Iris pigment epithelial cell (primary cell): ENCODE measurements around the gene BNC2.
"Not testable (repeated sequence)": the region's sequence is repeated elsewhere in the genome, so short reads cannot be mapped to it uniquely, and the experiment has no call there.

Experiments used
- DNase-seq: peaks from one replicate; pipeline ENCODE4 v3.0.0-alpha.2; 2011; ENCODE audit warnings: low read depth

The BNC2 gene

DNA sequence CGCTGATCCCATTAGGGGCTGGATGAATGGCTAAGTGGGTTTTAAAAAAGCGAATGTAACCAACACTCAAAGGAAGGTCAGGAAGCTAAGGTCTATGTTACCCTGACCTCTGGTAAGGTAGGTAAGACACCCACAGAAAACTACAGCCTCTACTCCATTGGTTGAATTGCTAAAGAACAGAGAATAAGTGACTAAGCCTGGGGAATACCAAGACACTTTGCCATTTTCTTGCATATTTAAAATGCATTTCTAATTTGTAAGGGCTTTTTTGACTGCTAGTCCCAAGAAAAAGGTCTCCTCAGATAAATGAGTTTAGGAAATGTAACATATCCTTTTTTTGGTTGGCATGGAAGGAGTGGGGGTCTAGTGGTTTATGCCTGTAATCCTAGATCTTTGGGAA lies 368.7 kb downstream of the BNC2 start:
- no peak for DNase-seq

DNA sequence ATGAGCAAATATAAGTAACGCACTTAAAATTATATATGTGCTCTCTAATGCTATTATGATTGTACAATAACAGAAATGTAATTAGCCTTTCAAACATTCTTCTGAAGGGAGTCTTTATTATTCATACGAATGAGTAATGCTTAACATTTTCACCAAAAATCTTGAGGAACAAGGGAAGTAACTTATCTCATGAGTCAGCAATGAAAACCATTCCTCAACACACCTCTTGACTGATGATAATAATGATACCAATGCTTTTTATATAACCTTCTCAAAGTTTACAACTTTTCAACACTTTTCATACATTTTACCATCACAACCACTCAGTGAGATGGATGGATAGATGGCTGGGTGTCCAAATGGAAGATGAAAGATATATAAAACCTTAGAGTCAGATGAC lies 369.3 kb downstream of the BNC2 start:
- DNase-seq, result peak; percentile 77

DNA sequence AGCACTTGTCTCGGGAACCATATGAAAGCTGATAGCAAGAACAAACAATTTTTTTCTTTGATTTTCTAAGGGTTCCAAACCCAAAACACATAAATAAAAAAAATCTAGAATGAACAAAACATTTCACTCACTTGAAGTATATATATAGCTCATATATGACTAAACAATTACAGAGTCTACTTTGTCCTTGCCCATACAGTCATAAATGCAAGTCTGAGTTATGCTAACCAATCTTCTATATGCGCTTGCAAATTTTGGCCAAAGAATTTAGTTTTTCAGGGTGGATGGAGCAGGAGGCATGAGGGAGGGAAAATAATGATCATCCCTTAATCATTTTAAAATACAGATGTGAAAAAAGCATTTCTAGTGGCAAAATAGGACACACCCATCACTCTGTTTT lies 370.1 kb downstream of the BNC2 start:
- no peak for DNase-seq

DNA sequence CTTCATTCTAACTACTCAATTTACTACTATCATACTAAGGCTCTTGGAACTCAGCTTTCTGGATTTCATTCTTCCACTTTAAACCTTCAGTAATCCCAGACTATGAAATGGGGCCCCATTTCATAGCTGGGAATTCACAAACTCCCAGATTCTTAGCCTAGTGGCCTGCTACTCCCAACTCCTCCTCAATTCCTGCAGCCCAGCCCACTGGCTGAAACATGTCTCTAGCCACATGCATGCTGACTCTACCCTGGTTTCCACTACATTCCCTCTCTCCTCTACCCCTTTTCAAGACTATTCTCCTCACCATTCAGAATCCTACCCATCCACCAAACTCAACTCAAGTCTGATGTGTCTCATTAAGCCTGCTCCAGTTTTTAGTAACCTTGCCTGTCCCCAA lies 370.6 kb downstream of the BNC2 start:
- no peak for DNase-seq

DNA sequence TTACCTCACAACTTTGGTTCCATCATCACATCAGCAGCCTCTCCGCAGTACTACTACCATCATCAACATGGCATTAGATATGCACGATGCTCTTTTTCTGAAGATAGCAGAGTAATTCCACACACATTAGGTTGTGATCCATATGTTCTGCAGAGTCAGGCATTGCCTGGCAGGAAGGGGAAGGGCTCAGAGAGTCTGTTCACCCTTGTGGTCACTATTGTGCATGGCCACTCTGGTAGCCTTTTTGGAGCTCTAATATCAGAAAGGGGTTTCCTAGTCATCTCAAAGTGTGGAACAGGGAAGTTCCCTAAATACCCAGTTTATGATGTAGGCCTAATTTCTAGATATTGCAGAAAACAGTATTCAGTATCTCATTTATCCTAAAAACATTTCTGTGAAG lies 373.6 kb downstream of the BNC2 start:
- DNase-seq, result no peak

DNA sequence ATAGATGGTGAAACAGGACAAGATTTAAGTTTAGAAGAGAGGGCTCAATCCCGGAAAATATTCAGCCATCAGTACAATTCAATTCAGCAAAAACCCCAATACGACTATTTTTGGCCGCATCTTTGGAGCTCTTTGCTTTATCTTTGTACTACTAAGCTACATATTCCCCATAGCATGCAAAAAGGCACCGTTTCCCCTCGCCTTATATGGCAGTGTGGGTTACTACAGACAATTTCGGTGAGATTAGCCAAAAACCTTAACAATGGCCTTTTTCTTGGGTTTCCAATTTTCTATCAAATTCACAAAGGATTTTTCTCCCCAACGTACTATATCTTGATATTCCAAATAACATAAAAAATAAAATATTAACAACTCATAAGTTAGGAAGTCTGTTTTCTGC lies 382.6 kb downstream of the BNC2 start:
- DNase-seq, result no peak

DNA sequence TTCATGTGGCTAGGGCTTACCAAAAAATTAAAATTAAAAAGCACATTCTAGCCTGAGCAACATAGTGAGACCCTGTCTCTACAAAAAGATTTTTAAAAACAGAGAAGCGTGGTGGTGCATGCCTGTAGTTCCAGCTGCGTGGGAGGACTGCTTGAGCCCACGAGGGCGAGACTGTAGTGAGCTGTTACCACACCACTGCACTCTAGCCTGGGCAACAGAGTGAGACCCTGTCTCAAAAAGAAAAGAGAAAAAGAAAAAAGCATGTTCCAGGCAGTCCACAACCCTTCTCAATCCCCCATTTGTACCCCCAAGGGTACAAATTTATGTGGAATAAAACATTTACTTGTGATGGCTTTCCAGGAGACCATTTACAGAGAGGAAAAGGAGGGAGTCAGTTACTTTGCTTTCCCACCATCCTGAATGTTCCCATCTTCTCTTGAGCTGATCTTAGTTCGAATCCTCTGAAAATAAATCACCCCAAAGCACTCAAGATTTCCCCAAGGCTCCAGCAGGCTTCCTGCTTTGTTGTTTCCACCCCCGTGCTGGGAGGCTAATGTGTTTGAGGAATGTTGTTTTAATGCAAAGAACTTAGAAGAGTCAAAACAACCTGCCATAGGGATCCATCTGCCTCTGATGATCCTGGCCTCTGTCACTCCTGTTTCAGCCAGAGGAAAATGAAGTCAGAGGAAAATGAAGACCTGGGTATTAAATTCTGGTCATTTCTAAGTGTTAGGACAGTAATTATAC lies 384.7 kb downstream of the BNC2 start:
- DNase-seq, result no peak

DNA sequence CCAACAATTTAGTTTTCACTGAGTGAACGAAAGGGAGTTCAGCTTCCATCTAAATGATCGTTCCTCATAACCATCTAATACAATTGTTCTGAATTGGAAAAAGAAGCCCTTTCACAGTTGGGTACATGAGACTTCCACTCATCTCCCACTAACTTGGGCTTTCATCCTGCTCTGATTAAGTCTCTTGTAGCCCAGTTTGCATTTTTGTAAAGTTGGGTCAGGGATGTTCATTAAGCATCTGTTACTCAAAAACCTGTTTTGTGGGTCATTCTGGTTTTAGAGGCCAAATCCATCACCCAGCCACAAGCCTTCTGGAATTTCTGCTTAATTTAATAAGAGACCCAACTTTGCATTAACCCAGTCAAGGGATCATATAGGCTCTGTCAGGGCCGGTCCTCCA lies 385.3 kb downstream of the BNC2 start:
- DNase-seq, result no peak

DNA sequence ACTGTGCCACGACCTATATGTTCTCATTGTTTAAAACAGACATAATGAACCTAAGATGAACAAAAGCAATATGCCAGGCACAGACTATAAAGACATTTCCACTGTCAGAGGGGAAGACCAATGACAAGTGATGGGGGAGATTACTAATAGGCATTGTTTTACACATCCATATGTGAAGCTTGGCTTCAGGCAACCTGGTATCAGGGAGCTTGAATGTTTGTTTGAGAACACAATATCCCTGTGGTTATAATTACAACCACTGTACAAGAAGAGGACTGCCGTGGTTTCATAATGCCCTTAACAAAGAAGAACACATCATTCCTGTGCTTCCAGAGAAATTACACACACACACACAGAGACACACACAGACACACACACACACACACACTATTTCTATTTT lies 385.7 kb downstream of the BNC2 start:
- peak; percentile 86 for DNase-seq

DNA sequence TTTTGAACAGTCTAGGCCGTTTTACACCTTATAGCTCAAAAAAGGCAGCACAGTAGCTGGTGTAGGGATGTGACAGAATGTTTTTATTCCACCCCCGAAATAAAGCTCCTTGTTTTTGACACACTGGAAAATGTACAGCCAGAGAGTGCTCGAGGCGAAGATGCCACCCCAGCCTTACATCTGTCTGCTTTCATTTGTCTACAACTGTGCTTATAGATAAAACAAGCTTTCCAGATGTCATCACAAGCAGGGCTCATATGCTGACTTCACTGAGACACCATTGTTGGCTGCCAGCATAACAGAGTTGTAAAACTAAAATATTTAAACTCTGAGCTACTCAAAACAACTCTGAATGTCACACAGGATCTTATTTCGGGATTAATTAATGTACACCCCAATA lies 386.3 kb downstream of the BNC2 start:
- no peak for DNase-seq

DNA sequence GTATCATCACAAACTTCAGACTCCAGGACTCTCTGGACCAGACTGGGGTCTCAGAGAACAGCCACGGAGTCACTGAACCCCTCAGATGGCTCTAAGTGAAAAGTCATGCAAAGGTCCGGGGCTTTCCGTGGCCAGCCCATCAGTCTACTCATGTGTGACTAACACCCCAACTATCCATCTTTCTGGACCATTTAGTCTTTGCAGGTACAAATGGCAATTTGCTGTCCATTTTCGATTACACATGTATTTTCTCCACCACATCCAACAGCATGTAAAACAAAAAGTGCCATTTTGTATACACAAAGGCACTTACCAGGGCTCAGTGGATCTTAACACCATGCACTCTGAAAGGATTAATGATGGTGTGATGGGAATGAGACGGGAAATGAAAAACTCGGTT lies 387.7 kb downstream of the BNC2 start:
- DNase-seq, result peak; percentile 65

DNA sequence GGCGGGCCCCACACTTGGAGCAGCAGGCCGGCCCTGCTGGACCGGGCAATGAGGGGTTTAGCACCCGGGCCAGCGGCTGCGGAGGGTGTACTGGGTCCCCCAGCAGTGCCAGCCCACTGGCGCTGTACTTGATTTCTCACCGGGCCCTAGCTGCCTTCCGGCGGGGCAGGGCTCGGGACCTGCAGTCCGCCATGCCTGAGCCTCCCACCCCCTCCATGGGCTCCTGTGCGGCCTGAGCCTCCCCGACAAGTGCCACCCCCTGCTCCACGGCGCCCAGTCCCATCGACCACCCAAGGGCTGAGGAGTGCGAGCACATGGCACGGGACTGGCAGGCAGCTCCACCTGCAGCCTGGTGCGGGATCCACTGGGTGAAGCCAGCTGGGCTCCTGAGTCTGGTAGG lies 389.9 kb downstream of the BNC2 start:
- not testable (repeated sequence) for DNase-seq

DNA sequence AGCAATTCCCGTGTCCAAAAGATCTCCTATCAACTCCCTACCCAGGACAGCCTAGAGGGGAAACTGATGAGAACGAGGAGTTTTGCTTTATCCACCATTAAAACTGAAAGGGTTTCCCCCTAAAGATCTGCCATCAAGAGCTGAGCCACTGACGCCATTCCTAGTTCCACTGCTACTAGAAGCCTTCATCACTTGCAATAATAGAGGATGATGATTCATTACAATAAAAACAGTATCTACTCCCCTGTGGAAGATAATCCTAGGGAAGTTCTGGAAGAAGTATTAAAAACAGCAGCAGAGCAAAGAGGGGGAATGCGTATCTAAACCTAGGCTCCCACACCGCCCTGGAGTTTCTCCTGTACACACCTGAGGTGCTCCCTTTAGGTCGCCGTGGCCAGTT lies 394.5 kb downstream of the BNC2 start:
- no peak for DNase-seq

DNA sequence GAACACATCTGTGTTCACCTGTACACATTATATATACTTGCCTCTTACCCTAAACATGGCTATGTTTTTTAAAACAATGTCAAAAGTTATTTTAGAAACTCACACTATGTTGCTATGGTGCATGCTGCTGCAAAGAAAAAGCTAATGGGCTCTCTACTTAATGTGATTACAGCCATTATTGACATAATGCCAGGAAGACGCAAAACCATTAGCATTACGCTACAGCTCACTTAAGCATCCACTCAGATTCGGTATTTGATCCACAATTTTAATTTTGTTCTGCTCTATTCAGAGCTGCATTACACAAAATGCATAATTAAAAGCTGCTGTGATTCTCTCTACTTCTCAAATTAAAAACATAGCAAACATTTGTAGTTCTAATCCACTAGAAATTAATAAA lies 395.2 kb downstream of the BNC2 start:
- DNase-seq, result no peak

DNA sequence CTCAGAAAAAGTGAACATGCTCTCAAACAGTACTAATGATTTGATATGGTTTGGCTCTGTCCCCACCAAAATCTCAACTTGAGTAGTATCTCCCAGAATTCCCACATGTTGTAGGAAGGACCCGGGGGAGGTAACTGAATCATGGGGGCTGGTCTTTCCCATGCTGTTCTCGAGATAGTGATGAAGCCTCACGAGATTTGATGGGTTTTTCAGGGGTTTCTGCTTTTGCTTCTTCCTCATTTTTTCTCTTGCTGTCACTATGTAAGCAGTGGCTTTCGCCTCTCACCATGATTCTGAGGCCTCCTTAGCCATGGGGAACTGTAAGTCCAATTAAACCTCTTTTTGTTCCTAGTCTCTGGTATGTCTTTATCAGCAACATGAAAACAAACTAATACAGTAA lies 401.3 kb downstream of the BNC2 start:
- no peak for DNase-seq

DNA sequence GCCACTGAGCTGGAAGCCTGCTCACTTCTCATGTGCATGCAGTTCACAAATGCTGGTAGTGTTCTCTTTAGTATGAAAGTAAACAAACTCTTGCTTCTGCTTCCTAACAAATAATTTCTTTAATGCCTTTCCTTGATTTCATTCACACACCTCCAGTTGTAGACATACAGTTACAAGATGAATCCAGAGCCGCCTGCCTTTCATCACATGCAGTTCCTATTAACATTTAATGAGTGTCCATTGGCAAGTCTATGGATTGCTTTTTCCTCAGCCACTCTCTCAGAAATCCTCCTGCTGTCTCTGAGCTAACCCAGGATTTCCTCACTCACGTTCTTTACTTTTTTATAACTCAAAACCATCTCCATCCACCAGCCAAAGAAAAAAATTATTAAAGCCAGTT lies 408.6 kb downstream of the BNC2 start:
- no peak for DNase-seq

DNA sequence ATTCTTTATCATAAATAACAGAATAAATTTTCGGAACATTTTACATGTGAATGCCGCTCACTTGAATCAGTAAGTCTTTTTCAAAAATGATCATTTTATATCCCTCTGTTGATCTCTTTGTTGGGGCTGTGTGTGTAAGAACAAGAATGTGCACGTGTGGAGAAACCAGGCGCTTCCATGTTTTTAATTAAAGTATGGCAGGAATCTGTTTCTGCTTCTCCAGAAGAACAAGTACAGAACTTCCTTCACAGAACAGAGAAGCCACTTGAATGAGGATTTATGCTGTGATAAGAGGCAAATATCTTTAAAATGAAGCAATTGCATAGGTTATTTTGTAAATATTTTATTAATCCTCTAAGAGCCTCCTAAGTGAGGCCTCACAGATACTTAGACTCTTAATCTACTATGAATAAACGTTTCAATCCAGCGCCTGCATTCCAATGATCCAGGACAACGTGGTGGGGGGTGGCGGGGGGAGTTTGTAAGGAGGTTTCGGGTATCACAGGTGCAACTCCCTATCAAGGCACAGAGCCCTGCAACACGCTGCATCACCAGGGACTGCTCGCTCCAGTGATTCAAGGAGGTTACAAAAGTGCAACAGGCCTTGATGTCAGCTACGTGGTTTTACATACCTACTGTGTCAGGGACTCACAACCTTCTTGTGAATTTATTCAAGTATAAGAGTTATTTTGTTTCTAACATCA lies 409.2 kb downstream of the BNC2 start:
- peak; percentile 82 for DNase-seq

DNA sequence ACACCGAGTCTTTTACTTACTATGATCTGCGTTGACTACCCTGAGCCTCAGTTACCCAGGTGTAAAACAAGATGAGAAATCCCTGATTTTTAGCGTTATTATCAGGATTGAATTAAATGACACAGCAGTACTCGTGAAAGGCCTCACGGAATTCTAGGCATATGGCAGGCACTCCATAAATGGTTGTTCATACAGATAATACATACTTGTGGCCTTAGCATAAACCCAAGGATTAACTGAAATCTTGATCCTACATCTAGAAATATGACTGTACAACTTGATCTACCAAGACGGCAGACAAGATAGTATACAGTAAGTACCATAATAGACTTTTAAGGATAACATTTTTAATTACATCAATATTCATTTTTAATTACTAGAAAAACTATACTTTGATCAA lies 409.8 kb downstream of the BNC2 start:
- DNase-seq, result peak; percentile 91

DNA sequence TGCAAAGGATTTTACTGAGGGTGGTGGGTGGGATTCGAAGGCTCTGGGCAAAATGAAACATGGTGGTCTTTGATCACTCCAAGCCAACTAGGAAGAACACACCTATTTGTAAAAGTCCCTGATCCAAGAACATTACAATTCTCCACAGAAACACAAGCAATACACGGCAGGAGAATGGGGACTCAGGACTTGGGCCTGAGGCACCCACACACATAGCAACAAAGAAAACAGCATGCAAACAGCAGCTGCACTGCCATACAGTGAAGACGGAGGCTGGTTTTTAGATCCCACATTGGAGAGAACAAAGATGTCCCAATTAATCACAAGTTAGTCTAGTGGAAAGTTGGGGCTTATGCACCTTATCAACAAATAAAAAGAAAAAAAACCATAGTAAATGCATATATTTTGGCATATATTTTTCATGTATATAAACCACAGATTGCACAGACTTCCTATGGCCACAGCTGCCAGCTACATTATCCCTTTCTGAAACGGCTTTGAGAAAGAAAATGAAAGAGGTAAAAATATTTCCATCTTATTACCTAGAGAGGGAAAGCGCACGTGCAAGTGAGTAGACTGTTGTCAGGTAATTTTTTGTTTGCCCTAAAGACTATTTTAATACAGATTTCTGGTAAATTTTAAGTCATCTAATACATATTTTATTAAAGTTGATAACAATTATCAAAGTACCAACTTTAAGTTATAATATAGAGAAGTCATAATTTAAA lies 410.9 kb downstream of the BNC2 start:
- DNase-seq, result no peak

DNA sequence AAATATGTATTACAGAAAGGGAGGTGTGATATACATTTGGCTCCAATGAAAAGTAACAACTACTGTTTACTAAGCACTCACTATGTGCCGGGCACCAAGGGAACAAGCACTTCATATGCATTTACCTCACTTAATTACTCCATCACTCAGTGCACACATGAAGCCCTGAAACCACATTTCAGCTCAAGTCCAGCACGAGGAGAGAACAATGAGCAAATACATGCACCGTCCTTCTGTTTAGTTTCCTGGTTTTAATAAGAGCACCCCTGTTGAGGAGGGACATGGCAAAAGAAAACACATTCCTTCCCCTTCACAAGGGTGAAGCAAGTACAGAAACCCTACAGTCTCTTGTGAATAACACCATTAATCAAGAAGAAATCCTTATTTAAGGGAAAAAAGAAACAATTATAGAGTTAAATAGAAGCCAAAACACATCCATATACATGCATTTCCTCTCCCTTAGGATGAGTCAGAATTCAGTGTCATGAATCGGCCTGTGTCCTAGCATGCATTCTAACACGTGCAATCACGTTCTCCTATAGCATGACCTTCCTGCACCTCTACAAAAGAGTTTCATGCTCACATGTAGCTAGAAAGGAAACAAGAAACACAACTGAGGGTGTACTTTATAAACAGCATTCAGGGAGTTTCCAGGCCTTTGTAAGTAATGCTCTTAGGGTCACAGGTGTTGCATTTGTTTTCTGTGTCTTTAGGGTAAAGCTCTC lies 411.6 kb downstream of the BNC2 start:
- peak; percentile 63 for DNase-seq

DNA sequence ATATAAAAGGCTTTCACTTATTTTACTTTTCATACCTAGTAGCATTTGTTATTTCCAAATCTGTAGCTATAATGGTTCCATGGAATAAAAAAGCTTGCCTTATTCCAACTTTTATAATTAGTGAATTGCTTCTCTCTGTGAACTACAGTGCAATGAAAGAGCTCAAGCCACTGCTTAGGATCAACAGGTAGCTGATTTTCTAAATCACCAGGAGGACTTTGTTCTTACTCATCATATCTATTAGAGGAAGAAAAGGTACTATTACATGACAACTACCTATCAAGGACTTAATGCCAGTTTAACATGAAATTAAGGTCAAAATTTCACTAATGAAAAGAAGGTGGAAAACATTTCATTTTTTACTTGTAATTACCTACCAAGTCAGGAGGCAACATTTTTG lies 414.6 kb downstream of the BNC2 start:
- DNase-seq, result no peak

DNA sequence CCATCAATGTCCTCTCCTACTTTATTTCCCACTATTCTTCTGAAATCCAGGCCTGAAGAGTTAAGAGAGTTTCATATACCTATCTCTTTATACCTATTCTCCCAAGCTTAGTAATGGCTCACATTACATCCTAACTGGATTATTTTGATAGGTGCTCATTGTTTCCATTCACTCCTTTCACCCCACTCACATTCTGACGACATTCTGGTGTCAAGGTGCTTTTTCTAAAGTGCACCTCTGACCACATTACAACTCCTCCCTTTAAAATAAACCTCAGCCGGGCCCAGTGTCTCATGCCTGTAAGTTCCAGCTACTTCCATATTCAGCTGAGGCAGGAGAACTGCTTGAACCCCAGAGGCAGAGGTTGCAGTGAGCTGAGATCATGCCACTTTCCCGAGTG lies 417.1 kb downstream of the BNC2 start:
- DNase-seq, result no peak

DNA sequence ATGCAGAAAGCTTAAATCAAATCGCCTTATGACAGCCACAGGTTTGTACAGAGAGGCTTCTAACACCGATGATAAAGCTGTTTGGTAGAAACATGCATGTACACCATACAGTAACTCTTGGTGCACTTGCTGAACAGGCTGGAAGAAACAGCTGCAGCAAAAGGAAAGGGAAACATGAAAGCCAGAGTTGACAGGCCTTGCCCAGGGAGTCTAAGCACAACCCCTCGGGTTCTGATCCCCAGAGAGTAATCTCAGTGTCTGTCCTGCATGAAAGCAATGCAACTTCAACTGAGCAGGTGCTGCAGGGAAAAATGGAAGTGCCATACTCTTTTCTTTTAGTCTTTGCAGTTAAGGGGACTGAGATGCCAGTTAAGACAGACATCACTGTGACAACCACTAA lies 419.9 kb downstream of the BNC2 start:
- DNase-seq, result no peak
